CD14-positive monocyte (primary cell): ENCODE data around the gene CRYBG3. TPM values are rescaled to one million over a fixed set of nuclear protein-coding genes. Genes with fewer than 3 reads are reported as not detected.

Experiments
- DNase-seq, 3 donors: peaks; one replicate each; pipeline ENCODE4 v3.0.0-alpha.2; 2011 to 2022
- H2AFZ ChIP-seq: 2 replicates; pipeline ENCODE4 v1.6.0; 2012; ENCODE audit warnings: mild to moderate bottlenecking, low read depth, low read length, inconsistent platforms; ENCODE audit not compliant: insufficient read depth, poor library complexity, severe bottlenecking
- H3K27ac ChIP-seq, 2 donors: 1 replicate in 1 of 2; 2 replicates in 1 of 2; pipeline ENCODE4 v1.5.1; 2012 to 2013; ENCODE audit warnings: low read length in 2 of 2, control low read depth in 1 of 2, inconsistent platforms in 1 of 2, low read depth in 1 of 2, mild to moderate bottlenecking in 1 of 2
- H3K27me3 ChIP-seq, 2 donors: one replicate each; pipeline versions ENCODE4 v1.6.0 to v1.6.1; 2011 to 2013; ENCODE audit warnings: low read length in 2 of 2; ENCODE audit not compliant: control insufficient read depth in 2 of 2, insufficient read depth in 2 of 2
- H3K36me3 ChIP-seq, 2 donors: replicated peaks in 1 of 2; 1 replicate in 1 of 2; 2 replicates in 1 of 2; pipeline versions ENCODE4 v1.5.1 to v1.6.1; 2012 to 2013; ENCODE audit warnings: low read length in 2 of 2, control low read depth in 1 of 2, inconsistent platforms in 1 of 2, mild to moderate bottlenecking in 1 of 2; ENCODE audit not compliant: insufficient read depth in 2 of 2, control insufficient read depth in 1 of 2
- H3K4me1 ChIP-seq, 2 donors: 1 replicate in 1 of 2; 2 replicates in 1 of 2; pipeline versions ENCODE4 v1.5.1 to v1.6.1; 2012 to 2013; ENCODE audit warnings: low read length in 2 of 2, control low read depth in 1 of 2, inconsistent platforms in 1 of 2, mild to moderate bottlenecking in 1 of 2, moderate library complexity in 1 of 2; ENCODE audit not compliant: insufficient read depth in 2 of 2, control insufficient read depth in 1 of 2
- H3K4me2 ChIP-seq: replicated peaks from 2 replicates; pipeline ENCODE3; 2012; ENCODE audit warnings: low read length, moderate library complexity, mild to moderate bottlenecking; ENCODE audit not compliant: poor library complexity, severe bottlenecking; ENCODE audit errors: extremely low read depth
- H3K4me3 ChIP-seq, 3 experiments: fragments of 200-600 bp in 1 of 3; sonication (generic) in 1 of 3; replicated peaks in 1 of 3; 1 replicate in 2 of 3; 2 replicates in 1 of 3; pipeline ENCODE4 v1.5.1; 2011 to 2013; ENCODE audit warnings: low read length in 3 of 3, mild to moderate bottlenecking in 3 of 3, control low read depth in 2 of 3, low read depth in 2 of 3, inconsistent platforms in 1 of 3, moderate library complexity in 1 of 3
- H3K79me2 ChIP-seq: 2 replicates; pipeline ENCODE4 v1.6.0; 2012; ENCODE audit warnings: mild to moderate bottlenecking, control low read depth, inconsistent platforms, low read length, moderate library complexity; ENCODE audit not compliant: insufficient read depth
- H3K9ac ChIP-seq: 2 replicates; pipeline ENCODE4 v1.6.0; 2017; ENCODE audit warnings: low read length, mild to moderate bottlenecking; ENCODE audit not compliant: insufficient read depth, poor library complexity, severe bottlenecking
- H3K9me3 ChIP-seq, 2 donors: replicated peaks in 1 of 2; 1 replicate in 1 of 2; 2 replicates in 1 of 2; pipeline versions ENCODE4 v1.5.1 to v1.6.1; 2012 to 2013; ENCODE audit warnings: low read length in 2 of 2, control low read depth in 1 of 2; ENCODE audit not compliant: control insufficient read depth in 1 of 2, insufficient read depth in 1 of 2
- H4K20me1 ChIP-seq: 2 replicates; pipeline ENCODE4 v1.6.0; 2012; ENCODE audit warnings: mild to moderate bottlenecking, low read length, control low read depth, moderate library complexity; ENCODE audit not compliant: insufficient read depth
- H3K27ac Mint-ChIP-seq, 7 donors: one replicate each; pipeline ENCODE4 v1.8.0; 2020; ENCODE audit warnings: mild to moderate bottlenecking in 7 of 7, mixed read lengths in 7 of 7, moderate library complexity in 6 of 7, inconsistent platforms in 2 of 7
- H3K27me3 Mint-ChIP-seq, 3 donors: one replicate each; pipeline ENCODE4 v1.8.0; 2021 to 2022; ENCODE audit warnings: low read depth in 3 of 3, mild to moderate bottlenecking in 3 of 3, mixed read lengths in 3 of 3, moderate library complexity in 3 of 3, inconsistent platforms in 1 of 3
- H3K36me3 Mint-ChIP-seq, 2 donors: one replicate each; pipeline ENCODE4 v1.8.0; 2020; ENCODE audit warnings: mixed read lengths in 2 of 2, inconsistent platforms in 1 of 2, mild to moderate bottlenecking in 1 of 2
- H3K4me1 Mint-ChIP-seq: one replicate; pipeline ENCODE4 v1.8.0; 2020; ENCODE audit warnings: mild to moderate bottlenecking, mixed read lengths
- H3K4me3 Mint-ChIP-seq, 2 donors: one replicate each; pipeline ENCODE4 v1.8.0; 2020; ENCODE audit warnings: mild to moderate bottlenecking in 2 of 2, mixed read lengths in 2 of 2, moderate library complexity in 1 of 2
- H3K9me3 Mint-ChIP-seq, 7 donors: one replicate each; pipeline ENCODE4 v1.8.0; 2020 to 2022; ENCODE audit warnings: mixed read lengths in 7 of 7, mild to moderate bottlenecking in 6 of 7, moderate library complexity in 6 of 7, inconsistent platforms in 2 of 7
- CTCF ChIP-seq: fragments of 200-600 bp; IDR thresholded peaks from one replicate; pipeline ENCODE4 v1.8.0; 2022; ENCODE audit warnings: antibody characterized with exemption, mild to moderate bottlenecking
- WGBS: methylation state at CpG from one replicate; pipeline ENCODE4 v1.1.5; 2013; ENCODE audit warnings: missing lambda C conversion rate; ENCODE audit not compliant: insufficient coverage; 5-methylcytosine and 5-hydroxymethylcytosine counted together
- intact Hi-C, 2 donors: fragments of 100-400 bp; cut with micrococcal nuclease; formaldehyde crosslinking; loops; one replicate each; pipeline versions ENCODE4 v1.15.0 to v1.15.1; 2023
- polyA plus RNA-seq, 3 donors: library from polyadenylated mRNA; depleted of rRNA in 1 of 3; unstranded in 2 of 3; stranded (reverse) in 1 of 3; fragments of 300-500 nt in 2 of 3; fragments of >200 nt in 1 of 3; fragmentation: Illumina TruSeq in 2 of 3; gene quantifications; 1 replicate in 2 of 3; 2 replicates in 1 of 3; pipeline ENCODE4 v1.2.3, GENCODE V29; 2012 to 2021

Gene CRYBG3
- polyA plus RNA-seq, 3 donors = 2.3 to 6.8 (median 5.3) TPM

- Histone ChIP-seq H3K9ac (no peak overlapping the region), H3K36me3 (no peaks in the 10 kb centered on the region), H3K4me3 (no peak overlapping the region), H3K79me2 (no peaks in the 10 kb centered on the region), H3K27me3 (no peaks in the 10 kb centered on the region), H3K4me2 (no peak overlapping the region), H2AFZ (no peak overlapping the region), H3K9me3 (no peaks in the 10 kb centered on the region), H3K4me1 (peaks cover 9 to 12% of the 10 kb centered on the region in 2 donors), H3K27ac (no peak overlapping the region), H4K20me1 (no peaks in the 10 kb centered on the region)
- TF ChIP-seq CTCF = no peak
- Mint-ChIP-seq H3K27me3 (no peaks in the 10 kb centered on the region), H3K9me3 (peaks cover 0 to 8% (median 0%) of the 10 kb centered on the region in 7 donors), H3K27ac (no peak overlapping the region), H3K4me1 (peaks cover 15% of the 10 kb centered on the region), H3K4me3 (no peak overlapping the region), H3K36me3 (no peaks in the 10 kb centered on the region)
- DNase-seq = no peak
- intact Hi-C loops = no loop called here
- no CpG with 5 or more reads among the region's 2 CpGs for WGBS
Measured at GRCh38 chr3:97987306-97987705, 165.5 kb downstream of the CRYBG3 start.

DNA sequence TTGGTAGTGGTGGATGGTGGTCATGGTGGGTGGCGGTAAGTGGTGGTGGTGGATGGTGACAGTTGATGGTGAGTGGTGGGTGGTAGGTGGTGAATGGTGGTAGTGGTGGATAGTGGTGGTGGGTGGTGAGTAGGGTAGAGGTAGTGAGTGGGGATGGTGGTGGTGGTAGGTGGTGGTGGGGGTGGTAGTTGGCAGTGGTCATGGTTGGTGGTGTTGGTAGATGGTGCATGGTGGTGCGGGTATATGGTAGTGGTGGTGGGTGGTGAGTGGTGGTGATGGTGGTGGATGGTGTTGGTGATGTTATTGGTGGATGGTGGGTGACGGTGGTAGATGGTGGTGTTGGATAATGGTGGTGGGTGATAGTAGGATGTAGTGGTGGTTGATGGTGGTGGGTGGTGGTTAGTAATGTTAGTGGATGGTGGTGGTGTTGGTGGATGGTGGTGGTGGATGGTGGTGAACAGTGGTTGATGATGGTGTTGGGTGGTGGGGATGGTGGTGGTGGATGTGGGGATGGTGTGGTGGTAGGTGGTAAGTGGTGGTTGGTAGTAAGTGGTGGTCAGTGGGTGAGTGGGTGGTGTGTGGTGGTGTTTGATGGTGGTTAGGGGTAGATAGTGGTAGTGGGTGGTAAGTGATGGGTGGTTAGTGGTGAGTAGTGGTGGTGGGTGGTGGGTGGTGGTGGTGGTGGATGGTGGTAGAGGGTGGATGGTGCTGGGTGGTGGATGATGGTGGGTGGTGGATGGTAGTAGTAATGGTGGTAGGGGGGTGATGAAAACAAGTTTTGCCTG, 167.2 kb downstream of the CRYBG3 start:
- peaks cover 9 to 12% of the 10 kb centered on the region in 2 donors for H3K4me1 ChIP-seq
- no peaks in the 10 kb centered on the region for H4K20me1 ChIP-seq
- H3K4me3 ChIP-seq = no peak overlapping the region
- H3K4me2 ChIP-seq = no peak overlapping the region
- Mint-ChIP-seq H3K36me3 (no peaks in the 10 kb centered on the region), H3K4me3 (no peak overlapping the region), H3K27me3 (peaks cover 0 to 1% (median 0%) of the 10 kb centered on the region in 3 donors), H3K4me1 (peaks cover 15% of the 10 kb centered on the region), H3K9me3 (peaks cover 0 to 8% (median 0%) of the 10 kb centered on the region in 7 donors), H3K27ac (no peak overlapping the region)
- no peak for TF ChIP-seq CTCF
- no peak for DNase-seq
- 95% methylated on average over 3 of the region's 3 CpGs for WGBS
- H3K79me2 ChIP-seq = no peaks in the 10 kb centered on the region
- H3K27ac ChIP-seq = no peak overlapping the region
- no peak overlapping the region for H3K9ac ChIP-seq
- H3K36me3 ChIP-seq = no peaks in the 10 kb centered on the region
- H3K9me3 ChIP-seq = no peaks in the 10 kb centered on the region
- H3K27me3 ChIP-seq = no peaks in the 10 kb centered on the region
- no peak overlapping the region for H2AFZ ChIP-seq
- intact Hi-C loops = no loop called here
